H9 (cell line): ENCODE measurements around the gene NACC2. TPM values are rescaled to one million over a fixed set of nuclear protein-coding genes. Genes with fewer than 3 reads are reported as not detected.
A peak's percentile ranks its signal among the peaks of the same experiment; 100 is the strongest.

Source experiments
- DNase-seq: peaks from one replicate; pipeline ENCODE4 v3.0.0-alpha.2; 2017
- H2AFZ ChIP-seq: one replicate; pipeline ENCODE4 v1.6.1; 2013; ENCODE audit warnings: mild to moderate bottlenecking, low read length, control low read depth, moderate library complexity
- H2AK5ac ChIP-seq: 2 replicates; pipeline ENCODE4 v1.6.1; 2013; ENCODE audit warnings: low read length, control low read depth, mixed read lengths; ENCODE audit not compliant: insufficient read length
- H2BK120ac ChIP-seq: one replicate; pipeline ENCODE4 v1.6.1; 2013; ENCODE audit warnings: low read depth, mild to moderate bottlenecking, low read length, control low read depth, inconsistent platforms; ENCODE audit not compliant: poor library complexity, severe bottlenecking
- H2BK12ac ChIP-seq: 2 replicates; pipeline ENCODE4 v1.6.1; 2013; ENCODE audit warnings: low read length, control low read depth, mixed read lengths, low read depth; ENCODE audit not compliant: insufficient read length
- H2BK15ac ChIP-seq: 2 replicates; pipeline ENCODE4 v1.6.1; 2013; ENCODE audit warnings: low read depth, low read length, control low read depth
- H2BK20ac ChIP-seq: one replicate; pipeline ENCODE4 v1.6.1; 2013; ENCODE audit warnings: low read depth, mild to moderate bottlenecking, low read length, control low read depth, inconsistent platforms; ENCODE audit not compliant: poor library complexity, severe bottlenecking
- H2BK5ac ChIP-seq: 2 replicates; pipeline ENCODE4 v1.6.1; 2013; ENCODE audit warnings: low read length, control low read depth, mixed read lengths; ENCODE audit not compliant: insufficient read length
- H3K14ac ChIP-seq: 2 replicates; pipeline ENCODE4 v1.6.1; 2013; ENCODE audit warnings: low read length, control low read depth; ENCODE audit not compliant: insufficient read depth
- H3K18ac ChIP-seq: 2 replicates; pipeline ENCODE4 v1.6.1; 2013; ENCODE audit warnings: low read depth, mild to moderate bottlenecking, mixed read lengths, low read length, control low read depth; ENCODE audit not compliant: insufficient read length
- H3K23ac ChIP-seq: 2 replicates; pipeline ENCODE4 v1.6.1; 2013; ENCODE audit warnings: low read length, control low read depth, mixed read lengths, low read depth; ENCODE audit not compliant: insufficient read length
- H3K23me2 ChIP-seq: 2 replicates; pipeline ENCODE4 v1.6.1; 2013; ENCODE audit warnings: low read depth, mild to moderate bottlenecking, mixed read lengths, low read length, control low read depth; ENCODE audit not compliant: insufficient read length, poor library complexity, severe bottlenecking
- H3K27ac ChIP-seq: 2 replicates; pipeline ENCODE4 v1.5.1; 2013; ENCODE audit warnings: low read length, control low read depth, mixed read lengths, low read depth; ENCODE audit not compliant: insufficient read length
- H3K27me3 ChIP-seq: 2 replicates; pipeline ENCODE4 v1.6.1; 2013; ENCODE audit warnings: low read length, control low read depth, inconsistent platforms; ENCODE audit not compliant: insufficient read depth
- H3K4ac ChIP-seq: 2 replicates; pipeline ENCODE4 v1.6.1; 2013; ENCODE audit warnings: low read depth, mild to moderate bottlenecking, control low read depth, inconsistent platforms, low read length, moderate library complexity
- H3K4me1 ChIP-seq: 2 replicates; pipeline ENCODE4 v1.6.1; 2013; ENCODE audit warnings: low read length, control low read depth, inconsistent platforms; ENCODE audit not compliant: insufficient read depth
- H3K4me2 ChIP-seq: 2 replicates; pipeline ENCODE4 v1.6.1; 2013; ENCODE audit warnings: low read length, control low read depth, mixed read lengths; ENCODE audit not compliant: insufficient read length, insufficient read depth
- H3K56ac ChIP-seq: 2 replicates; pipeline ENCODE4 v1.6.1; 2013; ENCODE audit warnings: low read depth, mild to moderate bottlenecking, mixed read lengths, low read length, control low read depth; ENCODE audit not compliant: insufficient read length
- H3K79me1 ChIP-seq: 2 replicates; pipeline ENCODE4 v1.6.1; 2013; ENCODE audit warnings: low read depth, mild to moderate bottlenecking, moderate library complexity, low read length, control low read depth, inconsistent platforms; ENCODE audit not compliant: insufficient read depth, poor library complexity, severe bottlenecking
- H3K79me2 ChIP-seq: 2 replicates; pipeline ENCODE4 v1.6.1; 2013; ENCODE audit warnings: low read length, control low read depth, inconsistent platforms; ENCODE audit not compliant: insufficient read depth
- H3K9ac ChIP-seq: 2 replicates; pipeline ENCODE4 v1.6.1; 2013; ENCODE audit warnings: low read length, control low read depth, mixed read lengths; ENCODE audit not compliant: insufficient read length; ENCODE audit errors: extremely low read depth
- H3K9me3 ChIP-seq: one replicate; pipeline ENCODE4 v1.6.1; 2013; ENCODE audit warnings: low read depth, low read length, inconsistent platforms; ENCODE audit not compliant: control insufficient read depth
- H3T11ph ChIP-seq: one replicate; pipeline ENCODE4 v1.6.1; 2013; ENCODE audit warnings: mild to moderate bottlenecking, low read length, control low read depth, inconsistent platforms
- H4K20me1 ChIP-seq: one replicate; pipeline ENCODE4 v1.6.1; 2013; ENCODE audit not compliant: control insufficient read depth, insufficient read length, insufficient read depth
- H4K5ac ChIP-seq: 2 replicates; pipeline ENCODE4 v1.6.1; 2013; ENCODE audit warnings: low read depth, mild to moderate bottlenecking, mixed read lengths, low read length, control low read depth; ENCODE audit not compliant: insufficient read length
- H4K8ac ChIP-seq: replicated peaks from 2 replicates; pipeline ENCODE4 v1.6.1; 2013; ENCODE audit warnings: low read length, control low read depth, mixed read lengths, low read depth; ENCODE audit not compliant: insufficient read length
- H4K91ac ChIP-seq: 2 replicates; pipeline ENCODE4 v1.6.1; 2013; ENCODE audit warnings: low read depth, mild to moderate bottlenecking, moderate library complexity, mixed read lengths, low read length, control low read depth; ENCODE audit not compliant: insufficient read length
- H3K27ac Mint-ChIP-seq, 3 experiments: 2 replicates in 2 of 3; 3 replicates in 1 of 3; pipeline ENCODE4 v1.8.0; 2020 to 2021; ENCODE audit warnings: mixed read lengths in 3 of 3, mild to moderate bottlenecking in 1 of 3, moderate library complexity in 1 of 3
- H3K27me3 Mint-ChIP-seq: 2 replicates; pipeline ENCODE4 v1.8.0; 2021; ENCODE audit warnings: low read depth, mild to moderate bottlenecking, moderate library complexity, mixed read lengths
- H3K36me3 Mint-ChIP-seq, 3 experiments: 2 replicates in 2 of 3; 3 replicates in 1 of 3; pipeline ENCODE4 v1.8.0; 2020 to 2021; ENCODE audit warnings: low read depth in 3 of 3, mixed read lengths in 3 of 3; ENCODE audit not compliant: insufficient read depth in 1 of 3
- H3K4me1 Mint-ChIP-seq, 2 experiments: 2 replicates each; pipeline ENCODE4 v1.8.0; 2020; ENCODE audit warnings: mixed read lengths in 2 of 2
- H3K4me3 Mint-ChIP-seq, 2 experiments: 2 replicates in 1 of 2; 3 replicates in 1 of 2; pipeline ENCODE4 v1.8.0; 2020 to 2021; ENCODE audit warnings: mild to moderate bottlenecking in 2 of 2, mixed read lengths in 2 of 2, moderate library complexity in 1 of 2
- H3K9me3 Mint-ChIP-seq, 2 experiments: 2 replicates in 1 of 2; 3 replicates in 1 of 2; pipeline ENCODE4 v1.8.0; 2020; ENCODE audit warnings: mild to moderate bottlenecking in 2 of 2, mixed read lengths in 2 of 2, moderate library complexity in 1 of 2
- CTCF ChIP-seq: fragments of 200-600 bp; sonication (generic); conservative IDR thresholded peaks from 3 replicates; pipeline ENCODE4 v1.8.0; 2021; ENCODE audit warnings: antibody characterized with exemption, mild to moderate bottlenecking
- WGBS: extraction: QIAGEN DNeasy Blood & Tissue Kit; methylation state at CpG from one replicate; pipeline ENCODE4 v1.1.7; 2013; ENCODE audit warnings: missing lambda C conversion rate, low lambda C conversion rate, mixed read lengths; ENCODE audit not compliant: insufficient read length; ENCODE audit errors: extremely low coverage; 5-methylcytosine and 5-hydroxymethylcytosine counted together
- total RNA-seq: library from RNA; stranded (reverse); gene quantifications from 2 replicates; pipeline ENCODE4 v1.2.1, GENCODE V29; 2021

The NACC2 gene
- total RNA-seq, 1 experiment from 2014 or later, result 11.5 TPM

GRCh38 chr9:136016572-136017288 is 78.4 kb downstream of the NACC2 start:
- peak; percentile 39 for DNase-seq
- Histone ChIP-seq H4K5ac (no peak overlapping the region), H3K4me1 (peaks cover 4% of the 10 kb centered on the region; the same call in 1 of the 2 replicates), H2BK12ac (no peak overlapping the region), H3K14ac (no peak overlapping the region; the same call in 1 of the 2 replicates), H3K27ac (no peak overlapping the region), H3K23me2 (no peaks in the 10 kb centered on the region), H3K4ac (no peak overlapping the region), H3K4me2 (no peak overlapping the region), H2AK5ac (no peak overlapping the region), H2BK15ac (no peak overlapping the region), H4K91ac (no peak overlapping the region), H3K56ac (no peak overlapping the region), H3K23ac (no peak overlapping the region), H3K9me3 (no peaks in the 10 kb centered on the region), H3K18ac (no peak overlapping the region), H3K9ac (no peak overlapping the region), H3T11ph (no peak overlapping the region), H2BK5ac (no peak overlapping the region), H4K8ac (no peak overlapping the region), H2BK120ac (no peak overlapping the region), H3K79me1 (no peaks in the 10 kb centered on the region), H2AFZ (no peak overlapping the region), H3K27me3 (no peaks in the 10 kb centered on the region), H2BK20ac (no peak overlapping the region), H3K79me2 (no peaks in the 10 kb centered on the region; the same call in 1 of the 2 replicates), H4K20me1 (no peaks in the 10 kb centered on the region)
- WGBS, result no CpG with 5 or more reads among the region's 23 CpGs
- Mint-ChIP-seq H3K36me3 (peaks cover 0 to 4% (median 3%) of the 10 kb centered on the region in 3 experiments; a peak in 2 of 7 replicates), H3K4me1 (peaks cover 29 to 48% of the 10 kb centered on the region in 2 experiments), H3K27ac (peak overlapping the region in 2 of 3 experiments; percentile 14 to 26; a peak in 1 of 7 replicates), H3K27me3 (peaks cover 5% of the 10 kb centered on the region), H3K4me3 (no peak overlapping the region), H3K9me3 (no peaks in the 10 kb centered on the region; a peak in 1 of 5 replicates)
- no peak; the same call in 2 of the 3 replicates for TF ChIP-seq CTCF
